Measurements from ENCODE around the gene CDH13. TPM values are rescaled to one million over a fixed set of nuclear protein-coding genes. Genes with fewer than 3 reads are reported as not detected.

Gene CDH13
- total and polyA plus RNA-seq, 9 of the 15 experiments (the other 6 are each of a cell fraction or from before 2014, with no cell fraction given): 0.03 TPM; not detected in 8

DNA sequence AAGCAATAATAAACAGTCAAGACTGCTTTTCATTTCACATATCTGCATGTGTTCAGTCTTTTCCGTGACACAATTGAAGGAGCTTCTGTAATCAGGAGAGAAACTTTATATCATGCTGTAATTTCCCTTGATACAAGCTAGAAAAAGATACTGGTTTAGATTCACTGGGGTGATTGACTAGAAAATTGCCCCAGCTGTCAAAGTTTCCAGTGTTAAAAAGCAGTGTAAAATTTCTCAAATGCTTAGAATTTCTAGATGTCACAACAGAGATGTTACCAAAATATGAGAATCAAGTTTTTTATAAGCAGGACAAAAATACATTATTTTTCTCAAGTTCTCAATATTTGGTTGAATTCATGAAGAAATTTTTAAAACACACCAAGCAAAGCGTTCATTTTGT is 888.6 kb downstream of the CDH13 start:
- no peaks in the 10 kb centered on the region for H3K79me2 ChIP-seq (ENCODE audit: control insufficient read depth, insufficient read depth, low read length)
- no TSS peak for BruUV-seq (replicated peaks)
- intact Hi-C loops (cut with micrococcal nuclease): no loop called here
- H4K20me1 ChIP-seq (replicated peaks; ENCODE audit: control insufficient read depth, insufficient read depth, low read length): no peaks in the 10 kb centered on the region
- H3K36me3 ChIP-seq (ENCODE audit: control insufficient read depth, insufficient read depth, low read length): no peaks in the 10 kb centered on the region
- no peak for FAIRE-seq
- no peaks in the 10 kb centered on the region for H3K4me1 ChIP-seq (replicated peaks in 1 of 2; ENCODE audit: control insufficient read depth in 2 of 2, insufficient read depth in 2 of 2, low read length in 2 of 2)
- no peak overlapping the region for H2AFZ ChIP-seq (ENCODE audit: low read depth, low read length)
- H3K9me1 ChIP-seq (ENCODE audit: control insufficient read depth, insufficient read depth, low read length): no peaks in the 10 kb centered on the region
- no peak overlapping the region for H3K4me2 ChIP-seq (ENCODE audit: insufficient read depth, low read length)
- no peak overlapping the region for H3K9ac ChIP-seq (ENCODE audit: insufficient read depth in 1 of 2, low read depth in 2 of 2, low read length in 2 of 2)
- WGBS (ENCODE audit: insufficient coverage, low coverage, missing lambda C conversion rate): 0% methylated on average over 2 of the region's 2 CpGs
- ChIA-PET CTCF (ENCODE audit: low intra/inter-chr PET ratio) (no interaction called here), POLR2A (no interaction called here)
- no peaks in the 10 kb centered on the region for H3K27me3 ChIP-seq (ENCODE audit: control insufficient read depth in 2 of 2, insufficient read depth in 2 of 2, low read length in 2 of 2)
- DNase-seq (ENCODE audit: extremely low read depth in 1 of 4, low spot score in 3 of 4): no peak
- H3K4me3 ChIP-seq: no peak overlapping the region
- no peak for ATAC-seq
- in situ Hi-C loops (cut with MboI): no loop called here
- H3K9me3 ChIP-seq (replicated peaks; ENCODE audit: control insufficient read depth, insufficient read depth, low read depth, low read length): no peaks in the 10 kb centered on the region
- H3K27ac ChIP-seq (ENCODE audit: extremely low read depth, low read depth, low read length): no peak overlapping the region
- TF ChIP-seq ATF1 (CRISPR knock-in tag; IDR thresholded peaks at IDR 0.05): no peak
- TF ChIP-seq ATF1 (tag; IDR thresholded peaks at IDR 0.05): no peak
- TF ChIP-seq MCM5 (IDR thresholded peaks at IDR 0.05; ENCODE audit: low read depth): no peak
- TF ChIP-seq BCL6 (CRISPR knock-in tag; IDR thresholded peaks at IDR 0.05): no peak
- no peak for TF ChIP-seq ERF (CRISPR knock-in tag; IDR thresholded peaks at IDR 0.05)
- TF ChIP-seq, protein P1, sequence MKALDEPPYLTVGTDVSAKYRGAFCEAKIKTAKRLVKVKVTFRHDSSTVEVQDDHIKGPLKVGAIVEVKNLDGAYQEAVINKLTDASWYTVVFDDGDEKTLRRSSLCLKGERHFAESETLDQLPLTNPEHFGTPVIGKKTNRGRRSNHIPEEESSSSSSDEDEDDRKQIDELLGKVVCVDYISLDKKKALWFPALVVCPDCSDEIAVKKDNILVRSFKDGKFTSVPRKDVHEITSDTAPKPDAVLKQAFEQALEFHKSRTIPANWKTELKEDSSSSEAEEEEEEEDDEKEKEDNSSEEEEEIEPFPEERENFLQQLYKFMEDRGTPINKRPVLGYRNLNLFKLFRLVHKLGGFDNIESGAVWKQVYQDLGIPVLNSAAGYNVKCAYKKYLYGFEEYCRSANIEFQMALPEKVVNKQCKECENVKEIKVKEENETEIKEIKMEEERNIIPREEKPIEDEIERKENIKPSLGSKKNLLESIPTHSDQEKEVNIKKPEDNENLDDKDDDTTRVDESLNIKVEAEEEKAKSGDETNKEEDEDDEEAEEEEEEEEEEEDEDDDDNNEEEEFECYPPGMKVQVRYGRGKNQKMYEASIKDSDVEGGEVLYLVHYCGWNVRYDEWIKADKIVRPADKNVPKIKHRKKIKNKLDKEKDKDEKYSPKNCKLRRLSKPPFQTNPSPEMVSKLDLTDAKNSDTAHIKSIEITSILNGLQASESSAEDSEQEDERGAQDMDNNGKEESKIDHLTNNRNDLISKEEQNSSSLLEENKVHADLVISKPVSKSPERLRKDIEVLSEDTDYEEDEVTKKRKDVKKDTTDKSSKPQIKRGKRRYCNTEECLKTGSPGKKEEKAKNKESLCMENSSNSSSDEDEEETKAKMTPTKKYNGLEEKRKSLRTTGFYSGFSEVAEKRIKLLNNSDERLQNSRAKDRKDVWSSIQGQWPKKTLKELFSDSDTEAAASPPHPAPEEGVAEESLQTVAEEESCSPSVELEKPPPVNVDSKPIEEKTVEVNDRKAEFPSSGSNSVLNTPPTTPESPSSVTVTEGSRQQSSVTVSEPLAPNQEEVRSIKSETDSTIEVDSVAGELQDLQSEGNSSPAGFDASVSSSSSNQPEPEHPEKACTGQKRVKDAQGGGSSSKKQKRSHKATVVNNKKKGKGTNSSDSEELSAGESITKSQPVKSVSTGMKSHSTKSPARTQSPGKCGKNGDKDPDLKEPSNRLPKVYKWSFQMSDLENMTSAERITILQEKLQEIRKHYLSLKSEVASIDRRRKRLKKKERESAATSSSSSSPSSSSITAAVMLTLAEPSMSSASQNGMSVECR (CRISPR knock-in tag; IDR thresholded peaks at IDR 0.05): no peak
- no peak for TF ChIP-seq HMGN3 (IDR thresholded peaks at IDR 0.05; ENCODE audit: borderline replicate concordance, extremely low read depth, insufficient read length, low read depth, low read length)
- TF ChIP-seq ZNF146 (CRISPR knock-in tag; IDR thresholded peaks at IDR 0.05; ENCODE audit: unreplicated experiment): no peak
- TF ChIP-seq, protein P2, sequence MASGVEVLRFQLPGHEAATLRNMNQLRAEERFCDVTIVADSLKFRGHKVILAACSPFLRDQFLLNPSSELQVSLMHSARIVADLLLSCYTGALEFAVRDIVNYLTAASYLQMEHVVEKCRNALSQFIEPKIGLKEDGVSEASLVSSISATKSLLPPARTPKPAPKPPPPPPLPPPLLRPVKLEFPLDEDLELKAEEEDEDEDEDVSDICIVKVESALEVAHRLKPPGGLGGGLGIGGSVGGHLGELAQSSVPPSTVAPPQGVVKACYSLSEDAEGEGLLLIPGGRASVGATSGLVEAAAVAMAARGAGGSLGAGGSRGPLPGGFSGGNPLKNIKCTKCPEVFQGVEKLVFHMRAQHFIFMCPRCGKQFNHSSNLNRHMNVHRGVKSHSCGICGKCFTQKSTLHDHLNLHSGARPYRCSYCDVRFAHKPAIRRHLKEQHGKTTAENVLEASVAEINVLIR (CRISPR knock-in tag; IDR thresholded peaks at IDR 0.05): no peak
- no peak for TF ChIP-seq FOXJ3 (CRISPR knock-in tag; IDR thresholded peaks at IDR 0.05)
- no peak for TF ChIP-seq HIVEP1 (CRISPR knock-in tag; IDR thresholded peaks at IDR 0.05)
- TF ChIP-seq HES1 (IDR thresholded peaks at IDR 0.05; ENCODE audit: low read depth): no peak
- no peak for TF ChIP-seq NFRKB (IDR thresholded peaks at IDR 0.05; ENCODE audit: low read depth)
- TF ChIP-seq TEAD4 (IDR thresholded peaks at IDR 0.05; ENCODE audit: low read length): no peak
- TF ChIP-seq TEAD4 (CRISPR knock-in tag; IDR thresholded peaks at IDR 0.05; ENCODE audit: borderline replicate concordance): no peak
- no peak for TF ChIP-seq RBM34 (IDR thresholded peaks at IDR 0.05; ENCODE audit: borderline replicate concordance, insufficient read depth, low read length)
- TF ChIP-seq DACH1 (IDR thresholded peaks at IDR 0.05; ENCODE audit: partially characterized antibody): no peak
- TF ChIP-seq ASH1L (IDR thresholded peaks at IDR 0.05; ENCODE audit: borderline replicate concordance, low read depth, partially characterized antibody): no peak
- no peak for TF ChIP-seq PTRF (tag; IDR thresholded peaks at IDR 0.05)
- no peak for TF ChIP-seq MECOM (CRISPR knock-in tag; IDR thresholded peaks at IDR 0.05)

Measured in K562 (cell line).